ENCODE measurements around the gene FHOD1. TPM values are rescaled to one million over a fixed set of nuclear protein-coding genes. Genes with fewer than 3 reads are reported as not detected.

The FHOD1 gene
- total and polyA plus RNA-seq, 2 of the 13 experiments (the other 11 are each of a cell fraction or from before 2014, with no cell fraction given): 20.0 to 20.8 TPM

DNA sequence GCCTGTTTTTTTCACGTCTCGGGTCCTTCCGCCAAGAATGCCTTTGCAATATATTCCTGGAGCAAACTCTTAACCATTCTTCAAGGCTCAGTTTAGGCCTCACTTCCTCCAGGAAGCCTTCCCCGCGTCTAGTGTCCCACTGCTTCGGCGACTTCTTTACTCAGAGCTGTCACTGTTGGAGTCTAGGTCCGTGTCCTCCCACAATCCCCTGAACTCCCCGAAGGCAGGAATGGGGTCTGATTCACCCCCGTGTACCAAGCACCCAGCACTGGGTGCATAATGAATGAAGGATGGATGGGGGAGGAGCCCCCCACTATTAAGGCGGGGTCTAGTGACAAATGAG is 64.0 kb downstream of the FHOD1 start (continued):
- TF ChIP-seq, protein P1, sequence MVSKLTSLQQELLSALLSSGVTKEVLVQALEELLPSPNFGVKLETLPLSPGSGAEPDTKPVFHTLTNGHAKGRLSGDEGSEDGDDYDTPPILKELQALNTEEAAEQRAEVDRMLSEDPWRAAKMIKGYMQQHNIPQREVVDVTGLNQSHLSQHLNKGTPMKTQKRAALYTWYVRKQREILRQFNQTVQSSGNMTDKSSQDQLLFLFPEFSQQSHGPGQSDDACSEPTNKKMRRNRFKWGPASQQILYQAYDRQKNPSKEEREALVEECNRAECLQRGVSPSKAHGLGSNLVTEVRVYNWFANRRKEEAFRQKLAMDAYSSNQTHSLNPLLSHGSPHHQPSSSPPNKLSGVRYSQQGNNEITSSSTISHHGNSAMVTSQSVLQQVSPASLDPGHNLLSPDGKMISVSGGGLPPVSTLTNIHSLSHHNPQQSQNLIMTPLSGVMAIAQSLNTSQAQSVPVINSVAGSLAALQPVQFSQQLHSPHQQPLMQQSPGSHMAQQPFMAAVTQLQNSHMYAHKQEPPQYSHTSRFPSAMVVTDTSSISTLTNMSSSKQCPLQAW (CRISPR knock-in tag; IDR thresholded peaks at IDR 0.05): peak; percentile 66; the same call in 1 of the 2 replicates
- TF ChIP-seq, protein P2, sequence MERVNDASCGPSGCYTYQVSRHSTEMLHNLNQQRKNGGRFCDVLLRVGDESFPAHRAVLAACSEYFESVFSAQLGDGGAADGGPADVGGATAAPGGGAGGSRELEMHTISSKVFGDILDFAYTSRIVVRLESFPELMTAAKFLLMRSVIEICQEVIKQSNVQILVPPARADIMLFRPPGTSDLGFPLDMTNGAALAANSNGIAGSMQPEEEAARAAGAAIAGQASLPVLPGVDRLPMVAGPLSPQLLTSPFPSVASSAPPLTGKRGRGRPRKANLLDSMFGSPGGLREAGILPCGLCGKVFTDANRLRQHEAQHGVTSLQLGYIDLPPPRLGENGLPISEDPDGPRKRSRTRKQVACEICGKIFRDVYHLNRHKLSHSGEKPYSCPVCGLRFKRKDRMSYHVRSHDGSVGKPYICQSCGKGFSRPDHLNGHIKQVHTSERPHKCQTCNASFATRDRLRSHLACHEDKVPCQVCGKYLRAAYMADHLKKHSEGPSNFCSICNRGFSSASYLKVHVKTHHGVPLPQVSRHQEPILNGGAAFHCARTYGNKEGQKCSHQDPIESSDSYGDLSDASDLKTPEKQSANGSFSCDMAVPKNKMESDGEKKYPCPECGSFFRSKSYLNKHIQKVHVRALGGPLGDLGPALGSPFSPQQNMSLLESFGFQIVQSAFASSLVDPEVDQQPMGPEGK (CRISPR knock-in tag; IDR thresholded peaks at IDR 0.05): peak; percentile 69; the same call in 1 of the 2 replicates
- no peak for TF ChIP-seq ELF3 (CRISPR knock-in tag; IDR thresholded peaks at IDR 0.05)
- TF ChIP-seq ELF1 (CRISPR knock-in tag; IDR thresholded peaks at IDR 0.05): no peak

DNA sequence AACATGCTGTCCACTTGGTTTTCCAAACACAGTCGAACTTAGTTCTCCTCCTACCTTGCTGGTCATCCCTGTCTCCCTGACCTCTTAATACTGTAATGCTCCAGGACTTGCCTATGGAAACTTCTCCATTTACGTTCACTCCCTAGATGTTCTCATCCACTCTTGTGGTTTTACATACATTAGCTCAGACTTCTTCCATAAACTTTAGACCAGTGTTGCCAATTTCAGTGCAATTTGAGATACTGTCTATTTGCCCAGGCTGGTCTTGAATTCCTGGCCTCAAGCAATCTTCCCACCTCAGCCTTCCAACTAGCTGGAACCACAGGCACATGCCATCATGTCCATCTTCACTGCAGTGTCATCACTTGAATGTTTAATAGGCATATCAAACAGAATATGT is 65.0 kb downstream of the FHOD1 start:
- Histone ChIP-seq H3K9ac (ENCODE audit: insufficient read depth, low read depth, low read length) (no peak overlapping the region), H3K4me3 (replicated peaks in 1 of 3; ENCODE audit: insufficient read depth in 1 of 3, low read depth in 2 of 3, low read length in 3 of 3) (no peak overlapping the region), H3K4me2 (ENCODE audit: low read depth, low read length) (peak overlapping the region; percentile 96; the same call in 1 of the 2 replicates), H3K9me3 (ENCODE audit: low read length) (no peaks in the 10 kb centered on the region), H3K79me2 (ENCODE audit: insufficient read depth, low read length) (no peaks in the 10 kb centered on the region), H4K20me1 (ENCODE audit: insufficient read depth, low read length) (no peaks in the 10 kb centered on the region; the same call in 1 of the 2 replicates), H2AFZ (ENCODE audit: low read length) (no peak overlapping the region), H3K36me3 (replicated peaks in 1 of 2; ENCODE audit: control insufficient read depth in 1 of 2, insufficient read depth in 2 of 2, low read length in 2 of 2) (no peaks in the 10 kb centered on the region), H3K27ac (ENCODE audit: extremely low read length, insufficient read depth, low read length) (no peak overlapping the region), H3K27me3 (ENCODE audit: control insufficient read depth in 1 of 2, insufficient read depth in 2 of 2, low read length in 2 of 2) (peaks cover 0 to under 1% of the 10 kb centered on the region in 2 experiments; a peak in 2 of 5 replicates), H3K4me1 (ENCODE audit: insufficient read depth, low read length) (peaks cover 60% of the 10 kb centered on the region)
- ChIA-PET CTCF (ENCODE audit: low intra/inter-chr PET ratio, low total read pairs) (no interaction called here), POLR2A (interaction anchor here (2.0 kb wide), 1 partner anchor 12 kb away, joined by 6 read pairs; the partner anchor contains the start of gene NOL3)
- FAIRE-seq: peak; percentile 66
- no peak for DNase-seq (ENCODE audit: low spot score)
- intact Hi-C loops (cut with micrococcal nuclease; ENCODE audit: unreplicated experiment) (no loop called here), in situ Hi-C loops (cut with HindIII; ENCODE audit: extremely low pct_ligation_motif_present, low pct_unique_long_range_greater_than_20kb) (no loop called here)
- no TSS peak for BruUV-seq (replicated peaks)
- no peak for ATAC-seq
- 88% methylated on average over 2 of the region's 2 CpGs for WGBS (ENCODE audit: low lambda C conversion rate)
- TF ChIP-seq, protein P3, sequence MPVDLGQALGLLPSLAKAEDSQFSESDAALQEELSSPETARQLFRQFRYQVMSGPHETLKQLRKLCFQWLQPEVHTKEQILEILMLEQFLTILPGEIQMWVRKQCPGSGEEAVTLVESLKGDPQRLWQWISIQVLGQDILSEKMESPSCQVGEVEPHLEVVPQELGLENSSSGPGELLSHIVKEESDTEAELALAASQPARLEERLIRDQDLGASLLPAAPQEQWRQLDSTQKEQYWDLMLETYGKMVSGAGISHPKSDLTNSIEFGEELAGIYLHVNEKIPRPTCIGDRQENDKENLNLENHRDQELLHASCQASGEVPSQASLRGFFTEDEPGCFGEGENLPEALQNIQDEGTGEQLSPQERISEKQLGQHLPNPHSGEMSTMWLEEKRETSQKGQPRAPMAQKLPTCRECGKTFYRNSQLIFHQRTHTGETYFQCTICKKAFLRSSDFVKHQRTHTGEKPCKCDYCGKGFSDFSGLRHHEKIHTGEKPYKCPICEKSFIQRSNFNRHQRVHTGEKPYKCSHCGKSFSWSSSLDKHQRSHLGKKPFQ (CRISPR knock-in tag; IDR thresholded peaks at IDR 0.05; ENCODE audit: insufficient replicate concordance): no peak
- TF ChIP-seq ZNF672 (CRISPR knock-in tag; IDR thresholded peaks at IDR 0.05): no peak
- TF ChIP-seq TRIM24 (CRISPR knock-in tag; IDR thresholded peaks at IDR 0.05): no peak
- TF ChIP-seq RARG (CRISPR knock-in tag; IDR thresholded peaks at IDR 0.05; ENCODE audit: low read depth): no peak
- no peak for TF ChIP-seq JUND (CRISPR knock-in tag; IDR thresholded peaks at IDR 0.05)
- TF ChIP-seq ZNF225 (CRISPR knock-in tag; IDR thresholded peaks at IDR 0.05): no peak
- TF ChIP-seq, protein P4, sequence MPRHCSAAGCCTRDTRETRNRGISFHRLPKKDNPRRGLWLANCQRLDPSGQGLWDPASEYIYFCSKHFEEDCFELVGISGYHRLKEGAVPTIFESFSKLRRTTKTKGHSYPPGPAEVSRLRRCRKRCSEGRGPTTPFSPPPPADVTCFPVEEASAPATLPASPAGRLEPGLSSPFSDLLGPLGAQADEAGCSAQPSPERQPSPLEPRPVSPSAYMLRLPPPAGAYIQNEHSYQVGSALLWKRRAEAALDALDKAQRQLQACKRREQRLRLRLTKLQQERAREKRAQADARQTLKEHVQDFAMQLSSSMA (CRISPR knock-in tag; IDR thresholded peaks at IDR 0.05): no peak
- TF ChIP-seq NR2F6 (IDR thresholded peaks at IDR 0.05): no peak
- TF ChIP-seq NR2F6 (CRISPR knock-in tag; IDR thresholded peaks at IDR 0.05): no peak
- no peak for TF ChIP-seq TAF1 (CRISPR knock-in tag; IDR thresholded peaks at IDR 0.05)
- no peak for TF ChIP-seq ZNF83 (CRISPR knock-in tag; IDR thresholded peaks at IDR 0.05; ENCODE audit: borderline replicate concordance)
- TF ChIP-seq, protein P5, sequence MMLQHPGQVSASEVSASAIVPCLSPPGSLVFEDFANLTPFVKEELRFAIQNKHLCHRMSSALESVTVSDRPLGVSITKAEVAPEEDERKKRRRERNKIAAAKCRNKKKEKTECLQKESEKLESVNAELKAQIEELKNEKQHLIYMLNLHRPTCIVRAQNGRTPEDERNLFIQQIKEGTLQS (CRISPR knock-in tag; IDR thresholded peaks at IDR 0.05): no peak
- TF ChIP-seq ZNF816 (CRISPR knock-in tag; IDR thresholded peaks at IDR 0.05; ENCODE audit: borderline replicate concordance): no peak
- no peak for TF ChIP-seq NFRKB (IDR thresholded peaks at IDR 0.05)
- no peak for TF ChIP-seq CEBPB (IDR thresholded peaks at IDR 0.05; ENCODE audit: borderline replicate concordance, low read depth, low read length)
- TF ChIP-seq MTF1 (CRISPR knock-in tag; IDR thresholded peaks at IDR 0.05): no peak
